ENCODE measurements around the gene SP140. TPM values are rescaled to one million over a fixed set of nuclear protein-coding genes. Genes with fewer than 3 reads are reported as not detected.

SP140 gene
- total RNA-seq, 2 experiments from 2014 or later: 4.8 to 6.4 TPM

DNA sequence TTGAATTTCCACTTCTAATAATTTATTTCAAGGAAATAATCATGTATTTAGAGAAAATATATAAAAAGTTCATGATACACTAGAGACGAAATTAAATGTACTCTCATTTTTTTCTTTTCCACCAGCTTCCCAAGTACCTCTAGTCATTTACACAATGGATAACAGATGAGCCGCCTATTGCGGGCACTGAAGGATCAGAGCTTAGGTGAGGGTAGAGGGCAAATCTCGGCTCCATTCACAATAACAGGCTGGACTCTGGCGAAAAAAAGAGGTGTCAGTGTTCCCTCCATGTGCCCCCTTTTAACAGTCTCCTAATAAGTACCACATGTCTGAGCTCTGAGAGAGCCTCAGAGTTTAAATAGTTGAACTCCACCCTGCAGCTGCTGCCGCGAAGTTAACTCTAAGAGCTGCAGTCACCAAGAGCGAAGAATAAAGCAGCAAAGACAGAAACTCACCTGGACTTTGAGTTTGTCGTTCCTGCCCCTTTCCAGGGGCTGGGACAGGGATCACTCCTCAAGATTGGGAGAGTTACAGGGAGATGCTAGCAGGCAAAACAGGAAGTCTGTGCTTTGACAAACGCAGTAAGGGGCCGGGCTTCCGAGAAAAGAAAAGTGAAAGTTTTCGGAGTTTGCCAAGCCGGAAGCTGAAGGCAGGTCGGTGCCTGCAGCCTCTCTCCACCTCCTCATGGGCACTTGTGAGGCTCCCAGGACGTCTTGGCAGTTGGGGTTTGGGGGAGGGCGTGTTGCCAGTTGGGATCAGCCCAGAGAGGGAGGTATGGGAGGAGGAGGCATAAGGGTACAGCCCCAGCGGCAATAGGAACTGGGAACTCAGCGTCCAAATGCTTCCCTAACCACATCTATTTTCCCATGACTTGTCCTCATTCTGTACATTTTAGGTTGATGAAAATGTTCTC is 5.9 kb upstream of the SP140 start, which contains the start of gene SP110:
Gene SP110, minus strand, starts transcription at position 566 of the 913 bp plus-strand sequence. CDS start 3,057 bp downstream, outside the sequence.
- Histone ChIP-seq H3K36me3 (ENCODE audit: insufficient read depth, low read length) (peaks cover 3% of the 10 kb centered on the region; the same call in 1 of the 2 replicates), H3K4me1 (ENCODE audit: insufficient read depth, low read length, poor library complexity, severe bottlenecking) (peaks cover 60% of the 10 kb centered on the region), H3K9me3 (ENCODE audit: low read length) (no peaks in the 10 kb centered on the region), H3K4me2 (ENCODE audit: low read length) (peak within 1 kb of the TSS; percentile 93), H3K27ac (ENCODE audit: low read depth, low read length, poor library complexity, severe bottlenecking) (peak within 1 kb of the TSS; percentile 36), H3K4me3 (ENCODE audit: low read depth, low read length, poor library complexity, severe bottlenecking) (peak within 1 kb of the TSS; percentile 74), H3K9me2 (ENCODE audit: insufficient read depth, low read length) (no peaks in the 10 kb centered on the region), H3K79me2 (ENCODE audit: insufficient read depth, low read depth, low read length) (no peaks in the 10 kb centered on the region), H2AFZ (ENCODE audit: low read length) (peak within 1 kb of the TSS; percentile 88), H4K20me1 (ENCODE audit: insufficient read depth, low read length) (peaks cover 12% of the 10 kb centered on the region; the same call in 1 of the 2 replicates)
- TSS peak; percentile 79 for BruUV-seq (replicated peaks)
- intact Hi-C loops (cut with micrococcal nuclease; ENCODE audit: unreplicated experiment): loop anchor here (5.0 kb wide), 1 partner anchor 108 kb away; the partner anchor contains the start of gene SP140L
- peak; percentile 85 for DNase-seq (ENCODE audit: low spot score)
- ChIA-PET CTCF (ENCODE audit: unreplicated experiment) (no interaction called here), POLR2A (interaction anchor here (0.8 to 5.0 kb wide), 7 partner anchors 9 to 383 kb away, joined by 3 to 41 read pairs (median 4); partner anchors contain the start of gene SP140L)
- TF ChIP-seq EZH2phosphoT487 (IDR thresholded peaks at IDR 0.05; ENCODE audit: borderline replicate concordance, low read depth, low read length) (no peak), CTCF (conservative IDR thresholded peaks at IDR 0.05; ENCODE audit: low read length) (no peak)

- Histone ChIP-seq H3K79me2 (ENCODE audit: insufficient read depth, low read depth, low read length) (no peaks in the 10 kb centered on the region), H3K36me3 (ENCODE audit: insufficient read depth, low read length) (no peaks in the 10 kb centered on the region; the same call in 1 of the 2 replicates), H3K4me3 (ENCODE audit: low read depth, low read length, poor library complexity, severe bottlenecking) (peak overlapping the region; percentile 74), H3K4me2 (ENCODE audit: low read length) (peak overlapping the region; percentile 93), H3K4me1 (ENCODE audit: insufficient read depth, low read length, poor library complexity, severe bottlenecking) (peaks cover 68% of the 10 kb centered on the region), H3K9me3 (ENCODE audit: low read length) (no peaks in the 10 kb centered on the region), H3K27ac (ENCODE audit: low read depth, low read length, poor library complexity, severe bottlenecking) (peak overlapping the region; percentile 36), H4K20me1 (ENCODE audit: insufficient read depth, low read length) (peaks cover 10% of the 10 kb centered on the region; the same call in 1 of the 2 replicates), H2AFZ (ENCODE audit: low read length) (peak overlapping the region; percentile 88), H3K9me2 (ENCODE audit: insufficient read depth, low read length) (no peaks in the 10 kb centered on the region)
- ChIA-PET POLR2A (interaction anchor here (1.0 to 5.0 kb wide), 2 partner anchors 13 to 197 kb away, joined by 4 to 41 read pairs; no protein-coding TSS in a partner anchor), CTCF (ENCODE audit: unreplicated experiment) (no interaction called here)
- intact Hi-C loops (cut with micrococcal nuclease; ENCODE audit: unreplicated experiment): loop anchor here (5.0 kb wide), 1 partner anchor 107 kb away; the partner anchor contains the start of gene SP140L
- BruUV-seq (replicated peaks): no TSS peak
- no peak for TF ChIP-seq CTCF (conservative IDR thresholded peaks at IDR 0.05; ENCODE audit: low read length)
- TF ChIP-seq EZH2phosphoT487 (IDR thresholded peaks at IDR 0.05; ENCODE audit: borderline replicate concordance, low read depth, low read length): no peak
- DNase-seq (ENCODE audit: low spot score): no peak
Measured at GRCh38 chr2:230220347-230220969, 5.1 kb upstream of the SP140 start.

Measured in OCI-LY7 (cell line).